H9 (cell line): Measurements from ENCODE around the gene PTPRN2. TPM values are rescaled to one million over a fixed set of nuclear protein-coding genes. Genes with fewer than 3 reads are reported as not detected.

Experiments used
- DNase-seq: peaks from one replicate; pipeline ENCODE4 v3.0.0-alpha.2; 2017
- H2AFZ ChIP-seq: one replicate; pipeline ENCODE4 v1.6.1; 2013; ENCODE audit warnings: mild to moderate bottlenecking, low read length, control low read depth, moderate library complexity
- H2AK5ac ChIP-seq: 2 replicates; pipeline ENCODE4 v1.6.1; 2013; ENCODE audit warnings: low read length, control low read depth, mixed read lengths; ENCODE audit not compliant: insufficient read length
- H2BK120ac ChIP-seq: one replicate; pipeline ENCODE4 v1.6.1; 2013; ENCODE audit warnings: low read depth, mild to moderate bottlenecking, low read length, control low read depth, inconsistent platforms; ENCODE audit not compliant: poor library complexity, severe bottlenecking
- H2BK12ac ChIP-seq: 2 replicates; pipeline ENCODE4 v1.6.1; 2013; ENCODE audit warnings: low read length, control low read depth, mixed read lengths, low read depth; ENCODE audit not compliant: insufficient read length
- H2BK15ac ChIP-seq: 2 replicates; pipeline ENCODE4 v1.6.1; 2013; ENCODE audit warnings: low read depth, low read length, control low read depth
- H2BK20ac ChIP-seq: one replicate; pipeline ENCODE4 v1.6.1; 2013; ENCODE audit warnings: low read depth, mild to moderate bottlenecking, low read length, control low read depth, inconsistent platforms; ENCODE audit not compliant: poor library complexity, severe bottlenecking
- H2BK5ac ChIP-seq: 2 replicates; pipeline ENCODE4 v1.6.1; 2013; ENCODE audit warnings: low read length, control low read depth, mixed read lengths; ENCODE audit not compliant: insufficient read length
- H3K14ac ChIP-seq: 2 replicates; pipeline ENCODE4 v1.6.1; 2013; ENCODE audit warnings: low read length, control low read depth; ENCODE audit not compliant: insufficient read depth
- H3K18ac ChIP-seq: 2 replicates; pipeline ENCODE4 v1.6.1; 2013; ENCODE audit warnings: low read depth, mild to moderate bottlenecking, mixed read lengths, low read length, control low read depth; ENCODE audit not compliant: insufficient read length
- H3K23ac ChIP-seq: 2 replicates; pipeline ENCODE4 v1.6.1; 2013; ENCODE audit warnings: low read length, control low read depth, mixed read lengths, low read depth; ENCODE audit not compliant: insufficient read length
- H3K23me2 ChIP-seq: 2 replicates; pipeline ENCODE4 v1.6.1; 2013; ENCODE audit warnings: low read depth, mild to moderate bottlenecking, mixed read lengths, low read length, control low read depth; ENCODE audit not compliant: insufficient read length, poor library complexity, severe bottlenecking
- H3K27ac ChIP-seq: 2 replicates; pipeline ENCODE4 v1.5.1; 2013; ENCODE audit warnings: low read length, control low read depth, mixed read lengths, low read depth; ENCODE audit not compliant: insufficient read length
- H3K27me3 ChIP-seq: 2 replicates; pipeline ENCODE4 v1.6.1; 2013; ENCODE audit warnings: low read length, control low read depth, inconsistent platforms; ENCODE audit not compliant: insufficient read depth
- H3K4ac ChIP-seq: 2 replicates; pipeline ENCODE4 v1.6.1; 2013; ENCODE audit warnings: low read depth, mild to moderate bottlenecking, control low read depth, inconsistent platforms, low read length, moderate library complexity
- H3K4me1 ChIP-seq: 2 replicates; pipeline ENCODE4 v1.6.1; 2013; ENCODE audit warnings: low read length, control low read depth, inconsistent platforms; ENCODE audit not compliant: insufficient read depth
- H3K4me2 ChIP-seq: 2 replicates; pipeline ENCODE4 v1.6.1; 2013; ENCODE audit warnings: low read length, control low read depth, mixed read lengths; ENCODE audit not compliant: insufficient read length, insufficient read depth
- H3K56ac ChIP-seq: 2 replicates; pipeline ENCODE4 v1.6.1; 2013; ENCODE audit warnings: low read depth, mild to moderate bottlenecking, mixed read lengths, low read length, control low read depth; ENCODE audit not compliant: insufficient read length
- H3K79me1 ChIP-seq: 2 replicates; pipeline ENCODE4 v1.6.1; 2013; ENCODE audit warnings: low read depth, mild to moderate bottlenecking, moderate library complexity, low read length, control low read depth, inconsistent platforms; ENCODE audit not compliant: insufficient read depth, poor library complexity, severe bottlenecking
- H3K79me2 ChIP-seq: 2 replicates; pipeline ENCODE4 v1.6.1; 2013; ENCODE audit warnings: low read length, control low read depth, inconsistent platforms; ENCODE audit not compliant: insufficient read depth
- H3K9ac ChIP-seq: 2 replicates; pipeline ENCODE4 v1.6.1; 2013; ENCODE audit warnings: low read length, control low read depth, mixed read lengths; ENCODE audit not compliant: insufficient read length; ENCODE audit errors: extremely low read depth
- H3K9me3 ChIP-seq: one replicate; pipeline ENCODE4 v1.6.1; 2013; ENCODE audit warnings: low read depth, low read length, inconsistent platforms; ENCODE audit not compliant: control insufficient read depth
- H3T11ph ChIP-seq: one replicate; pipeline ENCODE4 v1.6.1; 2013; ENCODE audit warnings: mild to moderate bottlenecking, low read length, control low read depth, inconsistent platforms
- H4K20me1 ChIP-seq: one replicate; pipeline ENCODE4 v1.6.1; 2013; ENCODE audit not compliant: control insufficient read depth, insufficient read length, insufficient read depth
- H4K5ac ChIP-seq: 2 replicates; pipeline ENCODE4 v1.6.1; 2013; ENCODE audit warnings: low read depth, mild to moderate bottlenecking, mixed read lengths, low read length, control low read depth; ENCODE audit not compliant: insufficient read length
- H4K8ac ChIP-seq: replicated peaks from 2 replicates; pipeline ENCODE4 v1.6.1; 2013; ENCODE audit warnings: low read length, control low read depth, mixed read lengths, low read depth; ENCODE audit not compliant: insufficient read length
- H4K91ac ChIP-seq: 2 replicates; pipeline ENCODE4 v1.6.1; 2013; ENCODE audit warnings: low read depth, mild to moderate bottlenecking, moderate library complexity, mixed read lengths, low read length, control low read depth; ENCODE audit not compliant: insufficient read length
- H3K27ac Mint-ChIP-seq, 3 experiments: 2 replicates in 2 of 3; 3 replicates in 1 of 3; pipeline ENCODE4 v1.8.0; 2020 to 2021; ENCODE audit warnings: mixed read lengths in 3 of 3, mild to moderate bottlenecking in 1 of 3, moderate library complexity in 1 of 3
- H3K27me3 Mint-ChIP-seq: 2 replicates; pipeline ENCODE4 v1.8.0; 2021; ENCODE audit warnings: low read depth, mild to moderate bottlenecking, moderate library complexity, mixed read lengths
- H3K36me3 Mint-ChIP-seq, 3 experiments: 2 replicates in 2 of 3; 3 replicates in 1 of 3; pipeline ENCODE4 v1.8.0; 2020 to 2021; ENCODE audit warnings: low read depth in 3 of 3, mixed read lengths in 3 of 3; ENCODE audit not compliant: insufficient read depth in 1 of 3
- H3K4me1 Mint-ChIP-seq, 2 experiments: 2 replicates each; pipeline ENCODE4 v1.8.0; 2020; ENCODE audit warnings: mixed read lengths in 2 of 2
- H3K4me3 Mint-ChIP-seq, 2 experiments: 2 replicates in 1 of 2; 3 replicates in 1 of 2; pipeline ENCODE4 v1.8.0; 2020 to 2021; ENCODE audit warnings: mild to moderate bottlenecking in 2 of 2, mixed read lengths in 2 of 2, moderate library complexity in 1 of 2
- H3K9me3 Mint-ChIP-seq, 2 experiments: 2 replicates in 1 of 2; 3 replicates in 1 of 2; pipeline ENCODE4 v1.8.0; 2020; ENCODE audit warnings: mild to moderate bottlenecking in 2 of 2, mixed read lengths in 2 of 2, moderate library complexity in 1 of 2
- WGBS: extraction: QIAGEN DNeasy Blood & Tissue Kit; methylation state at CpG from one replicate; pipeline ENCODE4 v1.1.7; 2013; ENCODE audit warnings: missing lambda C conversion rate, low lambda C conversion rate, mixed read lengths; ENCODE audit not compliant: insufficient read length; ENCODE audit errors: extremely low coverage; 5-methylcytosine and 5-hydroxymethylcytosine counted together
- total RNA-seq: library from RNA; stranded (reverse); gene quantifications from 2 replicates; pipeline ENCODE4 v1.2.1, GENCODE V29; 2021
- TF ChIP-seq, protein P1 (sequence below): fragments of 200-600 bp; sonication (generic); conservative IDR thresholded peaks from 3 replicates; pipeline ENCODE4 v1.8.0; 2021; ENCODE audit warnings: antibody characterized with exemption, mild to moderate bottlenecking

PTPRN2 gene
- total RNA-seq, 1 experiment from 2014 or later: 5.2 TPM

DNA sequence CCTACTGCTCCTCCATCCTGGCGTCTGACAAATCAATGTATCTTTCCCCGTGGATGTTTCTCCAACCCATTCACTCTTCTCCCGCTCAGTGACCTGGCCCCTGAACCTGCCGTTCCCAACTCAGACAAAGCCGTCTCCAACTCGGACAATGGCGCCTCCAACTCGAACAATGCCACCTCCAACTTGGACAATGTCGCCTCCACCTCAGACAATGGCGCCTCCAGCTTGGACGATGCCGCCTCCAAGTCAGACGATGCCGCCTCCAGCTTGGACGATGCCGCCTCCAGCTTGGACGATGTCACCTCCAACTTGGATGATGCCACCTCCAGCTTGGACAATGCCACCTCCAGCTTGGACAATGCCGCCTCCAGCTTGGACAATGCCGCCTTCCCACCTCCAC lies 642.2 kb downstream of the PTPRN2 start:
- peaks cover 16 to 17% of the 10 kb centered on the region in 2 experiments for H3K4me1 Mint-ChIP-seq
- Histone ChIP-seq H3T11ph (no peak overlapping the region), H2BK20ac (no peak overlapping the region), H3K9ac (no peak overlapping the region), H2AFZ (no peak overlapping the region), H3K27ac (no peak overlapping the region), H3K9me3 (no peaks in the 10 kb centered on the region), H3K4ac (no peak overlapping the region), H3K4me2 (no peak overlapping the region), H3K4me1 (no peaks in the 10 kb centered on the region; the same call in 1 of the 2 replicates), H4K8ac (no peak overlapping the region), H3K23ac (no peak overlapping the region), H2BK12ac (no peak overlapping the region), H3K23me2 (no peaks in the 10 kb centered on the region), H3K79me2 (no peaks in the 10 kb centered on the region), H3K56ac (no peak overlapping the region), H2AK5ac (no peak overlapping the region), H4K5ac (no peak overlapping the region), H4K20me1 (no peaks in the 10 kb centered on the region), H2BK5ac (no peak overlapping the region), H2BK120ac (no peak overlapping the region), H3K18ac (no peak overlapping the region), H2BK15ac (no peak overlapping the region), H3K27me3 (no peaks in the 10 kb centered on the region), H3K79me1 (no peaks in the 10 kb centered on the region), H3K14ac (no peak overlapping the region), H4K91ac (no peak overlapping the region)
- no peak for DNase-seq
- peaks cover 32 to 50% of the 10 kb centered on the region in 2 experiments for H3K9me3 Mint-ChIP-seq
- peaks cover 11 to 38% (median 12%) of the 10 kb centered on the region in 3 experiments for H3K36me3 Mint-ChIP-seq
- H3K27ac Mint-ChIP-seq: no peak overlapping the region
- WGBS: no CpG with 5 or more reads among the region's 19 CpGs
- peaks cover 9% of the 10 kb centered on the region for H3K27me3 Mint-ChIP-seq
- H3K4me3 Mint-ChIP-seq: no peak overlapping the region
- TF ChIP-seq, protein P1, sequence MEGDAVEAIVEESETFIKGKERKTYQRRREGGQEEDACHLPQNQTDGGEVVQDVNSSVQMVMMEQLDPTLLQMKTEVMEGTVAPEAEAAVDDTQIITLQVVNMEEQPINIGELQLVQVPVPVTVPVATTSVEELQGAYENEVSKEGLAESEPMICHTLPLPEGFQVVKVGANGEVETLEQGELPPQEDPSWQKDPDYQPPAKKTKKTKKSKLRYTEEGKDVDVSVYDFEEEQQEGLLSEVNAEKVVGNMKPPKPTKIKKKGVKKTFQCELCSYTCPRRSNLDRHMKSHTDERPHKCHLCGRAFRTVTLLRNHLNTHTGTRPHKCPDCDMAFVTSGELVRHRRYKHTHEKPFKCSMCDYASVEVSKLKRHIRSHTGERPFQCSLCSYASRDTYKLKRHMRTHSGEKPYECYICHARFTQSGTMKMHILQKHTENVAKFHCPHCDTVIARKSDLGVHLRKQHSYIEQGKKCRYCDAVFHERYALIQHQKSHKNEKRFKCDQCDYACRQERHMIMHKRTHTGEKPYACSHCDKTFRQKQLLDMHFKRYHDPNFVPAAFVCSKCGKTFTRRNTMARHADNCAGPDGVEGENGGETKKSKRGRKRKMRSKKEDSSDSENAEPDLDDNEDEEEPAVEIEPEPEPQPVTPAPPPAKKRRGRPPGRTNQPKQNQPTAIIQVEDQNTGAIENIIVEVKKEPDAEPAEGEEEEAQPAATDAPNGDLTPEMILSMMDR: no peak
